Measurements from ENCODE around the gene SAMD14. TPM values are rescaled to one million over a fixed set of nuclear protein-coding genes. Genes with fewer than 3 reads are reported as not detected.
A peak's percentile ranks its signal among the peaks of the same experiment; 100 is the strongest.

Gene SAMD14
- total and polyA plus RNA-seq, 4 donors: 3.3 to 6.2 (median 4.2) TPM

GRCh38 chr17:50141745-50142110, 11.8 kb upstream of the SAMD14 start:
- TF ChIP-seq CTCF (IDR thresholded peaks at IDR 0.05; ENCODE audit: control extremely low read depth, extremely low read depth): no peak
- 52 to 62% methylated on average over 8 of the region's 8 CpGs for WGBS, 2 donors
- Histone ChIP-seq H3K27ac (ENCODE audit: low read depth in 1 of 2, low read length in 1 of 2) (peak overlapping the region in 1 of 2 donors; percentile 48), H3K9ac (ENCODE audit: insufficient read depth in 1 of 2, low read length in 2 of 2) (no peak overlapping the region), H3K4me3 (no peak overlapping the region), H3K4me1 (ENCODE audit: control insufficient read depth in 5 of 5, insufficient read depth in 5 of 5, low read length in 5 of 5) (peaks cover 0 to 34% (median 11%) of the 10 kb centered on the region in 5 donors), H3K27me3 (ENCODE audit: control insufficient read depth in 3 of 3, insufficient read depth in 3 of 3, low read length in 2 of 3) (no peaks in the 10 kb centered on the region), H3K36me3 (ENCODE audit: control insufficient read depth in 4 of 4, insufficient read depth in 4 of 4, low read length in 4 of 4) (peaks cover 11 to 89% (median 51%) of the 10 kb centered on the region in 4 donors), H3K9me3 (ENCODE audit: control insufficient read depth in 4 of 4, insufficient read depth in 3 of 4, low read length in 3 of 4) (no peaks in the 10 kb centered on the region)
- DNase-seq (no peak), ATAC-seq (ENCODE audit: insufficient read depth, low FRiP score) (no peak)

GRCh38 chr17:50141026-50141744, 11.2 kb upstream of the SAMD14 start:
- Histone ChIP-seq H3K27ac (ENCODE audit: low read depth in 1 of 2, low read length in 1 of 2) (peak overlapping the region in 1 of 2 donors; percentile 72), H3K4me1 (ENCODE audit: control insufficient read depth in 5 of 5, insufficient read depth in 5 of 5, low read length in 5 of 5) (peaks cover 0 to 29% (median 8%) of the 10 kb centered on the region in 5 donors), H3K9me3 (ENCODE audit: control insufficient read depth in 4 of 4, insufficient read depth in 3 of 4, low read length in 3 of 4) (no peaks in the 10 kb centered on the region), H3K27me3 (ENCODE audit: control insufficient read depth in 3 of 3, insufficient read depth in 3 of 3, low read length in 2 of 3) (no peaks in the 10 kb centered on the region), H3K4me3 (no peak overlapping the region), H3K36me3 (ENCODE audit: control insufficient read depth in 4 of 4, insufficient read depth in 4 of 4, low read length in 4 of 4) (peaks cover 12 to 89% (median 49%) of the 10 kb centered on the region in 4 donors), H3K9ac (ENCODE audit: insufficient read depth in 1 of 2, low read length in 2 of 2) (no peak overlapping the region)
- ATAC-seq (ENCODE audit: insufficient read depth, low FRiP score) (no peak), DNase-seq (no peak)
- no peak for TF ChIP-seq CTCF (IDR thresholded peaks at IDR 0.05; ENCODE audit: control extremely low read depth, extremely low read depth)
- 81 to 86% methylated on average over 16 of the region's 16 CpGs for WGBS, 2 donors

DNA sequence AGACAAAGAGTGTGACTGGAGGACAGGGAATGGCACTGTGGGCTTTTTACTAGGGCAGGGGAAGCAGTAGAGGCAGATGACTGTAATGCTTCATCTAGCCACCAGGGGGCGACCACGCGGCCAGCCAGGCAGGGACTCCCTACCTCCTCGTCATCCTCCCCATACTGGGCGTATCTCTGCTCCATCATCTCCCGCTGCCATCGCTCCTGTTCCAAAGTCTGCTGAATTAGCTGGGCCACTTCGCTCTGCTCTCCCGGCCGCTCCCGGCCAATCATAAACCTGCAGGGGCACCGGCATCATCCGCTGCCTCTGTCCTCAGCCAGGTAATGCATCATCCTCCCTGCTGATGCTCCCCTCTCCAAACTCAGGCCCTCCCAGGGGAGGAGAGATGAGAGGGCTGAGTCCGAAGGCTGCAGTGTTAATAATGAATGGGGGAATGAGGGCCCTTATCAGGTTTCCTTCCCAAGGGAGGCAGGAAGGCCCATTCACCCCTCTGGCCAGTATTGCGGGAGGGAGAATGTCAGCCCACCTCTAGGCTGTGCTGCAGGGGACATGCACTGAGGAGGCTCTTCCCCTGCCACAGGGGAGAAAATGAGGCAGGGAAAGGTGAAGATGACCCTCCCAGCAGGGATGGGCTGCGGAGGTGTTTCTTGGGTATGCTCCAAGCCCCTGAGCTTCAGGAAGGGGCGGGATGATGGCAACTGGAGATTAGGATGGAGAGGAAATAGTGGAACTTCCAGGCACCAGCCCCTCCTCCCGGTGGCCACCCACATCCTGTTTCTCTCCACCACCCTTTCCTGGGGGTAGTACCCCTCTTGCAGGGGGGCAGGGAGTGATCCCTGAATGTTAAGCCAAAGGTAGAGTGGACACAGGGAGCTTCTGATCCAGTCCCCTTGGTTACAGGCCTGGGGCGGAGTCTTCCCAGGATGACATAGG, 10.3 kb upstream of the SAMD14 start:
- no peaks in the 10 kb centered on the region for H3K9me3 ChIP-seq (ENCODE audit: control insufficient read depth in 4 of 4, insufficient read depth in 3 of 4, low read length in 3 of 4)
- H3K27me3 ChIP-seq (ENCODE audit: control insufficient read depth in 3 of 3, insufficient read depth in 3 of 3, low read length in 2 of 3): no peaks in the 10 kb centered on the region
- TF ChIP-seq CTCF (IDR thresholded peaks at IDR 0.05; ENCODE audit: control extremely low read depth, extremely low read depth): peak; percentile 91
- no peak overlapping the region for H3K9ac ChIP-seq (ENCODE audit: insufficient read depth in 1 of 2, low read length in 2 of 2)
- DNase-seq (peak; percentile 70 to 82 (median 77)), ATAC-seq (ENCODE audit: insufficient read depth, low FRiP score) (peak; percentile 85)
- 29 to 32% methylated on average over 19 of the region's 19 CpGs for WGBS, 2 donors
- peak overlapping the region; percentile 30 to 72 for H3K27ac ChIP-seq (ENCODE audit: low read depth in 1 of 2, low read length in 1 of 2)
- peaks cover 0 to 22% (median 0%) of the 10 kb centered on the region in 5 donors for H3K4me1 ChIP-seq (ENCODE audit: control insufficient read depth in 5 of 5, insufficient read depth in 5 of 5, low read length in 5 of 5)
- no peak overlapping the region for H3K4me3 ChIP-seq
- peaks cover 19 to 94% (median 51%) of the 10 kb centered on the region in 4 donors for H3K36me3 ChIP-seq (ENCODE audit: control insufficient read depth in 4 of 4, insufficient read depth in 4 of 4, low read length in 4 of 4)

All from lung (tissue), 12 donors.